Measurements from ENCODE around the gene PLAAT4. TPM values are rescaled to one million over a fixed set of nuclear protein-coding genes. Genes with fewer than 3 reads are reported as not detected.

Gene PLAAT4
- total RNA-seq, 2 experiments from 2014 or later, result 97.5 to 99.8 TPM

DNA sequence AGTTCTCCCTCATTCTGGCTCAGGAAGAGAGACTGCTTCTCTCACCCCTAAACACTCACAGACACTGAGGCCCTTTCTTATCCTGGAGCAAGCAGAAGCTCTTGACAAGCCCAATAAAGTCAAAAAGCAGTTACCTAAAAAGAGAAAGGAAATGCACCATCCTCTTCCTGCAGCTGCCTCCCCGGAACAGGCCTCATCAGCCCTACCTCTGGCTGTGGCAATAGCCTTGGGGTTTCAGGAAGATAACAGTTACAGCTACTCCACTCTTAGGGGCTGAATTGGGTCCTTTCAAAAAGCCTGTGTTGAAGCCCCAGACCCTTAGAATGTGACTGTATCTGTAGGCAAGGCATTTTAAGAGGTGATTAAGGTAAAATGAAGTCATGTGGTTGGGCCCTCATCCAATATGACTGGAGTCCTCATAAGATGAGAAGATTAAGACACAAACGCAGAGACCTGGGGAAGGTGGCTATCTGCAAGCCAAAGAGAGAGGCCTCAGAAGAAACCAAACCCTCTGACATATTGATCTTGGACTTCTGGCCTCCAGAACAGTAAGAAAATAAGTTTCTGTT lies 34.3 kb upstream of the PLAAT4 start:
- Mint-ChIP-seq H3K9me3 (ENCODE audit: insufficient read depth) (peaks cover 18% of the 10 kb centered on the region), H3K4me3 (no peak overlapping the region), H3K27ac (peak overlapping the region; percentile 9), H3K36me3 (ENCODE audit: low read depth) (peaks cover 8% of the 10 kb centered on the region), H3K27me3 (ENCODE audit: low read depth) (peaks cover 5% of the 10 kb centered on the region), H3K4me1 (ENCODE audit: low read depth) (peaks cover 27% of the 10 kb centered on the region)
- POLR2A ChIA-PET, result no interaction called here
- ATAC-seq (no peak), DNase-seq (no peak)
- CTCF ChIA-PET, result no interaction called here

DNA sequence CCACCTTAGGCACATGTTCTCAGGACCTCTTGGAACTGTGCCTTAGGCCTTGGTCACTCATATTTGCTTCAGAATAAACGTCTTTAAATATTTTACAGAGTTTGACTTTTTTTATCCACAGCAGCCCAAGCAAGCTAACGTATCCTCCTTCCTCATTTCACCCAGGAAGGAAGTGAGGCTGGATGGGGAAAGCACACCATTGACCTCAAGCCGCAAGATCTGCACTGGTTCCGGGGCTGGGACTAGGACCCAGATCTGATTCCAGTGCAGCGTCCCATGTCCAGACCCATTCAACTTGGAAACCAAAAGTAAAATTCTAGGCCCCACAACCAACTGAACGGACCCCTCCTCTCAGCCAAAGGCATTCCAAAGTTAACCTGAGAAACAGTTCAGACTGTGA lies 33.1 kb upstream of the PLAAT4 start:
- POLR2A ChIA-PET, result no interaction called here
- no peak for DNase-seq

DNA sequence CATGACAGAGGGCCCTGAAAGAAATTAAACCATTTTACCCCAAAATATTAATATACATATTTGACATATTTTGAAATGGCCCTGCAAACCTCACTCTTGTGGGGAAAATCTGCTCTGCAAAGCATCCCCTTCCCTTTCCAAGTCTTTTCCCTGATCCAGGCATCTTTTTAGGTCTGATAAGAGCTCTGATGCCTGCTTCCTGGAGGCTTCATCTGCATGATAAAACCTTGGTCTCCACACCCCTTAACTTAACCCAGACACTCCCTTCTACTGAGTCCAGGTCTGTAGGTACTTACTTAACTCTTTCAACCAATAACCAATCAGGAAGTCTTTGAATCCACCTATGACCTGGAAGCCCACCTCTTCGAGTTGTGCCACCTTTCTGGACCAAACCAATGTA lies 32.6 kb upstream of the PLAAT4 start:
- Mint-ChIP-seq H3K27me3 (ENCODE audit: low read depth) (peaks cover 2% of the 10 kb centered on the region), H3K27ac (no peak overlapping the region), H3K4me1 (ENCODE audit: low read depth) (peaks cover 27% of the 10 kb centered on the region), H3K4me3 (no peak overlapping the region), H3K36me3 (ENCODE audit: low read depth) (peaks cover 8% of the 10 kb centered on the region), H3K9me3 (ENCODE audit: insufficient read depth) (peaks cover 18% of the 10 kb centered on the region)
- ChIA-PET CTCF (interaction anchor here (1.0 to 1.2 kb wide), 3 partner anchors 25 to 132 kb away, joined by 3 to 4 read pairs (median 3); no protein-coding TSS in a partner anchor), POLR2A (no interaction called here)
- DNase-seq, result no peak
- no peak for ATAC-seq

More for the DNA sequence above, 33.1 kb upstream of the PLAAT4 start:
- Mint-ChIP-seq H3K27me3 (ENCODE audit: low read depth) (peaks cover 2% of the 10 kb centered on the region), H3K9me3 (ENCODE audit: insufficient read depth) (peaks cover 18% of the 10 kb centered on the region), H3K4me3 (no peak overlapping the region), H3K27ac (no peak overlapping the region), H3K36me3 (ENCODE audit: low read depth) (peaks cover 8% of the 10 kb centered on the region), H3K4me1 (ENCODE audit: low read depth) (peaks cover 27% of the 10 kb centered on the region)
- CTCF ChIA-PET, result interaction anchor here (0.6 kb wide), 1 partner anchor 205 kb away, joined by 4 read pairs; no protein-coding TSS in a partner anchor
- ATAC-seq, result no peak

DNA sequence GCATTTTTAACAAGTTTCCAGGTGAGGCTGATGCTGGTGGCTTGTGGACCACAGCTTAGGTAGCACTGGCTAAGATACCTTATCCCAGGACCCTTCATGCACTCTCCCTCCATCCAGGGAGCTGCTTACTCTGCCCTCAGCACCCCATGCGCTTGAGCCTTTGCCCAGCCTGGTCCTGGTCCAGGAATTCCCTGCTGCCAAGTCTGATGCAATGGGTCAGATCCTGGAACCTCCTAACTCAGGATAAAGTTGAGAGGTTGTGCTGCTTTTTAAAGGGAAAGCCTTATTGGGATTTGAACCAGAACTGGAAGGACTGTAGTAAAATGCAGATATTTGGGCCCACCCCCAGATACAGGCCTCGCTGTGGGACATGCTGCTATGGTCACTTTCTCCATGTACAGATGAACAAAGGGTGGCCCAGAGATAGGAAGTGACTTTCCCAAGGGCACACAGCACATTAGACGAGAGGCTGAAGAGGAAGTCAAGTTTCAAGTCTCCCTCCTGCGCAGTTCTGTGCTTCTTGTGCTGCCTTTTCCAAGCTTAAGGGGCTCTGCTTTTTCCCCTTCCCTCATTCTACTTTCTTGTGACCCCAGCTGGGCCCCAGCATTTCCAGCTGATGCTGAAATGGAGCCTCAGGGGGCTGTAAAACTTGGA lies 31.5 kb upstream of the PLAAT4 start:
- Mint-ChIP-seq H3K4me3 (no peak overlapping the region), H3K27me3 (ENCODE audit: low read depth) (no peaks in the 10 kb centered on the region)

DNA sequence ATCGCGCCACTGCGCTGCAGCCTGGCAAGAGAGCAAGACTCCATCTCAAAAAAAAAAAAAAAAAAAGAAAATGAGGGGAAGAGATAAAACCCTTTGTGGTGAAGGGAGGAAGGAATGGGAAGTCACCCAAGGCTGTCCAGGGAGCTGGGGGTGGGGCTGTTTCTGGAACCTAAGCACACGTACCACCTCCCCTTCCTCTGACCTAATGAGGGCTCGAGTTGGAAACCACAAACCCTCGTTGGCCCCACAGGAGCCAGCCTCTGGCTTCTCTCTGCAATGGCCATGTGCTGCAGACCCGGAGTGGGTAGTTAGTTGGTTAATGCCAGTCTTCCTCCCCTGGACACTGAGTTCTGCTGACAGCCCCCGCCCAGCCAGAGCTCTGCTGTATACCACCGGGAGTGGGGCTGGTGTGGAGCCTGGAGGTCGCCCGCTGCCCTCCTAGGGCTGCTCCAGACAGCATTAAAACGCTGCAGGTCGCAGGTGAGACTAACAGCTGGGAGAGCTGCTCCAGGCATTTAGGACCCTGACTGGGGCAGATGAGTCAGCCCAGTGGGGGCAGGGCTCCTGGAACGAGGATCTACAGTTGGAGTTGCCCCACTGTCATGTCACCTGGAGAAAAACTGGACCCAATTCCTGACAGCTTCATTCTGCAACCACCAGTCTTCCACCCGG lies 30.6 kb upstream of the PLAAT4 start, which contains the start of gene LGALS12:
TSS of gene LGALS12 (plus strand) at position 228 of the 672 bp plus-strand sequence. CDS start at position 603, 375 bp downstream.
- CTCF ChIA-PET, result interaction anchor here (1.3 kb wide), 1 partner anchor 27 kb away, joined by 7 read pairs; no protein-coding TSS in a partner anchor

More for the DNA sequence above, 31.5 kb upstream of the PLAAT4 start:
- DNase-seq (no peak), ATAC-seq (no peak)
- Mint-ChIP-seq H3K36me3 (ENCODE audit: low read depth) (peaks cover 8% of the 10 kb centered on the region), H3K27ac (no peak overlapping the region), H3K9me3 (ENCODE audit: insufficient read depth) (peaks cover 9% of the 10 kb centered on the region), H3K4me1 (ENCODE audit: low read depth) (peaks cover 27% of the 10 kb centered on the region)
- POLR2A ChIA-PET, result no interaction called here
- CTCF ChIA-PET, result interaction anchor here (1.0 to 1.2 kb wide), 3 partner anchors 26 to 131 kb away, joined by 3 to 4 read pairs (median 3); no protein-coding TSS in a partner anchor

DNA sequence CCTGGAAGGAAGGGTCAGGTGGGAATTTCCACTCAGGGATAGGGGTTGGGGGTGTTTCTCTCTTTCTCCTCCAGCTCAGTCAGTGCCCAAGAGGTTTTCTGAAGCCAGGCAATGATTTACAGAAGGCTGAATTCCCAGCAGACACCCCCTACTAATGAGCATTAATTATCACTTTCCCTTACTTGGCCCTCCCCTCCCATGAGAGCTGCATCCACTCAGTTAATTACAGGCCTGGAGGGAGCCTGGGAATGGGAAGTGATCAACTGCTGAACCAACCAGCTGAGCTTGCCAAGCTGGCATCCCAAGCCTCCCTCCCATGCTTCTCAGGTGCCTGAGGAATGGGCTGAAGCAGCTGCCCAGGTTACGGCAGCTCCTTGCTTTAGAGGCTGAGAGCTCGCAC lies 29.7 kb upstream of the PLAAT4 start:
- DNase-seq, result no peak
- ATAC-seq, result no peak
- ChIA-PET CTCF (interaction anchor here (1.1 to 1.3 kb wide), 2 partner anchors 13 to 28 kb away, joined by 6 to 7 read pairs; no protein-coding TSS in a partner anchor), POLR2A (interaction anchor here (0.6 to 1.2 kb wide), 2 partner anchors 20 to 30 kb away, joined by 3 to 4 read pairs; partner anchors contain the start of gene PLAAT4)
- H3K4me1 Mint-ChIP-seq (ENCODE audit: low read depth), result peaks cover 26% of the 10 kb centered on the region
- no peaks in the 10 kb centered on the region for H3K9me3 Mint-ChIP-seq (ENCODE audit: insufficient read depth)
- H3K27me3 Mint-ChIP-seq (ENCODE audit: low read depth), result no peaks in the 10 kb centered on the region
- no peak overlapping the region for H3K4me3 Mint-ChIP-seq
- H3K27ac Mint-ChIP-seq, result no peak overlapping the region
- peaks cover 2% of the 10 kb centered on the region for H3K36me3 Mint-ChIP-seq (ENCODE audit: low read depth)

More for the DNA sequence above, 30.6 kb upstream of the PLAAT4 start, which contains the start of gene LGALS12:
- no peak for DNase-seq
- POLR2A ChIA-PET, result interaction anchor here (0.6 to 1.2 kb wide), 2 partner anchors 21 to 31 kb away, joined by 3 to 4 read pairs; partner anchors contain the start of gene PLAAT4
- peaks cover 27% of the 10 kb centered on the region for H3K4me1 Mint-ChIP-seq (ENCODE audit: low read depth)
- no peak for ATAC-seq
- H3K4me3 Mint-ChIP-seq, result no peak within 1 kb of the TSS
- no peaks in the 10 kb centered on the region for H3K27me3 Mint-ChIP-seq (ENCODE audit: low read depth)
- no peaks in the 10 kb centered on the region for H3K9me3 Mint-ChIP-seq (ENCODE audit: insufficient read depth)
- peaks cover 2% of the 10 kb centered on the region for H3K36me3 Mint-ChIP-seq (ENCODE audit: low read depth)
- no peak within 1 kb of the TSS for H3K27ac Mint-ChIP-seq

GRCh38 chr11:63507511-63507910 lies 29.1 kb upstream of the PLAAT4 start:
- no peaks in the 10 kb centered on the region for H3K9me3 Mint-ChIP-seq (ENCODE audit: insufficient read depth)
- H3K4me1 Mint-ChIP-seq (ENCODE audit: low read depth), result peaks cover 19% of the 10 kb centered on the region
- ATAC-seq (no peak), DNase-seq (no peak)
- no peaks in the 10 kb centered on the region for H3K27me3 Mint-ChIP-seq (ENCODE audit: low read depth)
- H3K36me3 Mint-ChIP-seq (ENCODE audit: low read depth), result no peaks in the 10 kb centered on the region
- no peak overlapping the region for H3K27ac Mint-ChIP-seq
- ChIA-PET POLR2A (interaction anchor here (0.9 kb wide), 1 partner anchor 39 kb away, joined by 3 read pairs; no protein-coding TSS in a partner anchor), CTCF (interaction anchor here (1.1 to 5.2 kb wide), 3 partner anchors 13 to 29 kb away, joined by 4 to 23 read pairs (median 6); partner anchors contain the start of gene PLAAT5)
- H3K4me3 Mint-ChIP-seq, result no peak overlapping the region

GRCh38 chr11:63508009-63508408 lies 28.6 kb upstream of the PLAAT4 start:
- ATAC-seq, result no peak
- H3K9me3 Mint-ChIP-seq (ENCODE audit: insufficient read depth), result no peaks in the 10 kb centered on the region

DNA sequence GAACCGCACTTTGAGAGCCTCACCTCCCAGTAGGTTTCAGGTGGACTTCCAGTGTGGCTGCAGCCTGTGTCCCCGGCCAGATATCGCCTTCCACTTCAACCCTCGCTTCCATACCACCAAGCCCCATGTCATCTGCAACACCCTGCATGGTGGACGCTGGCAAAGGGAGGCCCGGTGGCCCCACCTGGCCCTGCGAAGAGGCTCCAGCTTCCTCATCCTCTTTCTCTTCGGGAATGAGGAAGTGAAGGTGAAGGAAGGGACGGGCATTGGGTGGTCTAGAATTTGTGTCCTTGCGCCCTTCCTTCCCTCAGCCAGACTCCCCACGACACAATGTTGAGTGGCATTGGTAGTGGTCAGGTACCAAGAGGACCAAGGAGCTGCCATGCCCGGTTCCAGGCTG lies 27.9 kb upstream of the PLAAT4 start:
- ATAC-seq (no peak), DNase-seq (no peak)
- peaks cover 11% of the 10 kb centered on the region for H3K4me1 Mint-ChIP-seq (ENCODE audit: low read depth)
- ChIA-PET CTCF (interaction anchor here (0.6 to 5.2 kb wide), 3 partner anchors 18 to 131 kb away, joined by 3 to 23 read pairs (median 4); partner anchors contain the start of gene PLAAT5), POLR2A (interaction anchor here (0.9 kb wide), 1 partner anchor 38 kb away, joined by 3 read pairs; no protein-coding TSS in a partner anchor)
- H3K27me3 Mint-ChIP-seq (ENCODE audit: low read depth), result no peaks in the 10 kb centered on the region
- H3K36me3 Mint-ChIP-seq (ENCODE audit: low read depth), result no peaks in the 10 kb centered on the region
- H3K27ac Mint-ChIP-seq, result no peak overlapping the region
- H3K4me3 Mint-ChIP-seq, result no peak overlapping the region
- no peaks in the 10 kb centered on the region for H3K9me3 Mint-ChIP-seq (ENCODE audit: insufficient read depth)

More at GRCh38 chr11:63508009-63508408, 28.6 kb upstream of the PLAAT4 start:
- Mint-ChIP-seq H3K4me3 (no peak overlapping the region), H3K4me1 (ENCODE audit: low read depth) (peaks cover 14% of the 10 kb centered on the region), H3K27ac (no peak overlapping the region), H3K36me3 (ENCODE audit: low read depth) (no peaks in the 10 kb centered on the region), H3K27me3 (ENCODE audit: low read depth) (no peaks in the 10 kb centered on the region)
- ChIA-PET POLR2A (interaction anchor here (0.9 kb wide), 1 partner anchor 39 kb away, joined by 3 read pairs; no protein-coding TSS in a partner anchor), CTCF (interaction anchor here (0.6 to 5.2 kb wide), 4 partner anchors 12 to 132 kb away, joined by 3 to 23 read pairs (median 5); partner anchors contain the start of gene PLAAT5)
- DNase-seq, result peak; percentile 34

- CTCF ChIA-PET, result interaction anchor here (1.1 to 5.2 kb wide), 2 partner anchors 32 to 207 kb away, joined by 3 to 23 read pairs; no protein-coding TSS in a partner anchor
- no peaks in the 10 kb centered on the region for H3K36me3 Mint-ChIP-seq (ENCODE audit: low read depth)
Measured at GRCh38 chr11:63510360-63511047, 26.1 kb upstream of the PLAAT4 start.

More at GRCh38 chr11:63510360-63511047, 26.1 kb upstream of the PLAAT4 start:
- ATAC-seq (no peak), DNase-seq (no peak)
- Mint-ChIP-seq H3K4me3 (no peak overlapping the region), H3K27ac (no peak overlapping the region), H3K27me3 (ENCODE audit: low read depth) (no peaks in the 10 kb centered on the region), H3K9me3 (ENCODE audit: insufficient read depth) (no peaks in the 10 kb centered on the region), H3K4me1 (ENCODE audit: low read depth) (peaks cover 10% of the 10 kb centered on the region)
- POLR2A ChIA-PET, result no interaction called here

Data from activated CD8-positive, alpha-beta T cell treated with anti-CD3 and anti-CD28 coated beads, Interleukin-2, amount 10 ng/mL, durations not matched to agents 7 days and 5 days (primary cell).